Thyroid gland (tissue), 4 donors: Measurements from ENCODE around the gene ARMC9.

Experiments
- POLR2A ChIP-seq, 2 donors: fragments of 450-650 bp; IDR thresholded peaks; one replicate each; pipeline ENCODE4 v1.6.1; 2017; ENCODE audit warnings: antibody characterized with exemption in 2 of 2, mild to moderate bottlenecking in 2 of 2, moderate library complexity in 1 of 2
- TF ChIP-seq, protein P1 (sequence below), 6 experiments: fragments of 200-600 bp in 3 of 6; fragments of 450-650 bp in 3 of 6; sonication (generic) in 3 of 6; IDR thresholded peaks; one replicate each; pipeline ENCODE4 v1.5.1; 2016 to 2019; ENCODE audit warnings: antibody characterized with exemption in 6 of 6, mild to moderate bottlenecking in 2 of 6, inconsistent platforms in 1 of 6, moderate library complexity in 1 of 6

DNA sequence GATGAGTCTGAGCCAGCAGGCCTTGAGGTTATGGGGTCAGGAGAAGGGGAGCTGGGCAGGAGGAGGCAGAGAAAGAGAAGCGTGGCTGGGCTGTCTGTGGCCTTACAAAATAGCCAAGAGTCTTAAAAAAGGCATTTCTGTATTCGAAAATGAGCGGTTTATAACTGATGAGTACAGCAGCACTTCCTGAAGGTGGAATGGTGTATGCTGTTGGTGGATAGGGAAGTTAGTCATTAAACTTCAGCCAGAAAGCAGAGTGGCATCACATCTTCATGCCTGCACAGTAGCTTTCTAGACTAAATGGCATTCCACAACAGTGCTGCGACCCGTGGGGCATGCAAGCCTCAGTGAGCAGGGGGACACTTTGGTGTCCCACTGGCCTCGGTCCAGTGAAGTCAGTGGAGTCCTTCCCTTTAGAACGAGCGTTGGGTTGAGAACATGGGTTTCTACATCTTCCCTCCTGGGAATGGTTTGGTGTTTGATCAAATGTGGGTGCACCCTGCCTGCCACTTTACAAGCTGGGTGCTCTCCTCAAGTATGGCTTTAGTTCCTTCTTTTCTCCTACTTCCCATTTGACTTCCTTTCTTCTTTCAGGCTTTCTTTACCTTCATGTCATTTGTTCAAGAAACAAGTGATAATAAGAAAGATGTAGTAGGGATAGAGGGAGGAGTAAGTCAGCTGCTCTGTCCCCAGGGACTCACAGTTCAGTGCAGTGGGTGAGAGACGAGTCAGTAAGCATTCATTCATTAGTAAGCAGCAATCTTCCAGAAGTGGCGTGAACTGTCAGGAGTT is 96.3 kb downstream of the ARMC9 start:
- TF ChIP-seq, protein P1, sequence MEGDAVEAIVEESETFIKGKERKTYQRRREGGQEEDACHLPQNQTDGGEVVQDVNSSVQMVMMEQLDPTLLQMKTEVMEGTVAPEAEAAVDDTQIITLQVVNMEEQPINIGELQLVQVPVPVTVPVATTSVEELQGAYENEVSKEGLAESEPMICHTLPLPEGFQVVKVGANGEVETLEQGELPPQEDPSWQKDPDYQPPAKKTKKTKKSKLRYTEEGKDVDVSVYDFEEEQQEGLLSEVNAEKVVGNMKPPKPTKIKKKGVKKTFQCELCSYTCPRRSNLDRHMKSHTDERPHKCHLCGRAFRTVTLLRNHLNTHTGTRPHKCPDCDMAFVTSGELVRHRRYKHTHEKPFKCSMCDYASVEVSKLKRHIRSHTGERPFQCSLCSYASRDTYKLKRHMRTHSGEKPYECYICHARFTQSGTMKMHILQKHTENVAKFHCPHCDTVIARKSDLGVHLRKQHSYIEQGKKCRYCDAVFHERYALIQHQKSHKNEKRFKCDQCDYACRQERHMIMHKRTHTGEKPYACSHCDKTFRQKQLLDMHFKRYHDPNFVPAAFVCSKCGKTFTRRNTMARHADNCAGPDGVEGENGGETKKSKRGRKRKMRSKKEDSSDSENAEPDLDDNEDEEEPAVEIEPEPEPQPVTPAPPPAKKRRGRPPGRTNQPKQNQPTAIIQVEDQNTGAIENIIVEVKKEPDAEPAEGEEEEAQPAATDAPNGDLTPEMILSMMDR (IDR thresholded peaks at IDR 0.05), result no peak
- no peak for TF ChIP-seq POLR2A (IDR thresholded peaks at IDR 0.05)
